K562 (cell line): ENCODE results near the gene DPH5. TPM values are rescaled to one million over a fixed set of nuclear protein-coding genes. Genes with fewer than 3 reads are reported as not detected.

Experiments
- AFF1 ChIP-seq, 2 experiments: fragments of 450-650 bp; IDR thresholded peaks; 2 replicates each; pipeline ENCODE4 v1.6.1; 2018; ENCODE audit warnings: mild to moderate bottlenecking in 2 of 2, low read depth in 1 of 2; ENCODE audit not compliant: partially characterized antibody in 2 of 2
- BACH1 ChIP-seq: fragments of 200-800 bp; sonication (Bioruptor generic); IDR thresholded peaks from 2 replicates; pipeline ENCODE4 v1.6.1; 2016; ENCODE audit warnings: missing genetic modification characterization, missing compliant biosample characterization
- CGGBP1 ChIP-seq: fragments of 250-450 bp; sonication (Bioruptor Pico); IDR thresholded peaks from 2 replicates; pipeline ENCODE4 v1.9.0; 2021; ENCODE audit warnings: mild to moderate bottlenecking
- CTBP1 ChIP-seq: fragments of 450-650 bp; IDR thresholded peaks from 2 replicates; pipeline ENCODE4 v1.6.1; 2016; ENCODE audit warnings: borderline replicate concordance
- GTF2E2 ChIP-seq: fragments of 200-800 bp; sonication (Bioruptor generic); IDR thresholded peaks from 2 replicates; pipeline ENCODE4 v1.6.1; 2016; ENCODE audit warnings: missing genetic modification characterization, missing compliant biosample characterization
- NBN ChIP-seq: fragments of 450-650 bp; IDR thresholded peaks from 2 replicates; pipeline ENCODE4 v1.6.1; 2016; ENCODE audit warnings: low read depth, mild to moderate bottlenecking
- RHOXF2B ChIP-seq: fragments of 250-450 bp; sonication (Bioruptor Pico); conservative IDR thresholded peaks from 2 replicates; pipeline ENCODE4 v1.5.1; 2021
- ZBTB12 ChIP-seq: fragments of 250-450 bp; sonication (Bioruptor Pico); IDR thresholded peaks from 2 replicates; pipeline ENCODE4 v1.4.0; 2020
- ZNF316 ChIP-seq: fragments of 450-650 bp; IDR thresholded peaks from 2 replicates; pipeline ENCODE4 v1.6.1; 2016
- ZNF586 ChIP-seq: fragments of 450-650 bp; formaldehyde crosslinking; conservative IDR thresholded peaks from 2 replicates; pipeline ENCODE4 v1.4.0; 2020; ENCODE audit warnings: mild to moderate bottlenecking, moderate library complexity
- polyA plus RNA-seq, 8 experiments: library from polyadenylated mRNA; depleted of rRNA in 4 of 8; stranded (reverse) in 5 of 8; unstranded in 3 of 8; fragments of >200 nt; fragmentation: Nextera tagmentation in 2 of 8; fragmentation: Illumina TruSeq in 1 of 8; extraction: Ambion mirVana in 2 of 8; extraction: Trizol in 1 of 8; gene quantifications; 2 replicates each; pipeline versions ENCODE4 v1.2.1 to v1.2.3, GENCODE V29; 2011 to 2014; ENCODE audit warnings: inconsistent platforms in 1 of 8, missing spikeins in 1 of 8
- total RNA-seq, 7 experiments: library from RNA; depleted of rRNA in 6 of 7; stranded (reverse); fragments of >200 nt in 6 of 7; fragmentation: Illumina TruSeq in 2 of 7; extraction: Trizol in 2 of 7; gene quantifications; 2 replicates each; pipeline versions ENCODE4 v1.2.1 to v1.2.3, GENCODE V29; 2011 to 2021; ENCODE audit warnings: low replicate concordance in 1 of 7

DPH5 gene
- total and polyA plus RNA-seq, 9 of the 15 experiments (the other 6 are each of a cell fraction or from before 2014, with no cell fraction given), result 37.6 to 159 (median 89.7) TPM

GRCh38 chr1:101030881-101031280, 5.3 kb upstream of the DPH5 start (continued):
- TF ChIP-seq ZBTB12 (no peak), CTBP1 (no peak), NBN (no peak), AFF1 (IDR thresholded peaks at IDR 0.05; ENCODE audit: low read depth in 1 of 2, partially characterized antibody in 2 of 2) (no peak), GTF2E2 (tag) (no peak), ZNF586 (no peak), BACH1 (tag) (no peak), ZNF316 (no peak), CGGBP1 (CRISPR knock-in tag) (no peak), RHOXF2B (CRISPR knock-in tag) (no peak)
